DMS153 treated with DMSO at 0.1 percent for 48 hours (cell line): ENCODE data around the gene FASTKD3.
"Not testable (repeated sequence)": the region's sequence is repeated elsewhere in the genome, so short reads cannot be mapped to it uniquely, and the experiment has no call there.

Experiments used
- DNase-seq: peaks from one replicate; lab custom pipeline; 2025; ENCODE audit not compliant: unreplicated experiment; lab: John Stamatoyannopoulos, UW

Gene FASTKD3

GRCh38 chr5:7868773-7869473 is at the start of gene FASTKD3, which contains the start of gene MTRR:
FASTKD3 (minus strand) TSS chr5:7869031; CDS start chr5:7868083, 948 bp downstream.
MTRR (plus strand) TSS chr5:7869148; CDS start chr5:7870795, 1,647 bp downstream.
- peak; percentile 93 for DNase-seq

GRCh38 chr5:7917130-7918123 is 48.6 kb upstream of the FASTKD3 start:
- no peak for DNase-seq

- no peak for DNase-seq
Measured at GRCh38 chr5:7916171-7916804, 47.5 kb upstream of the FASTKD3 start.

- DNase-seq, result not testable (repeated sequence)
Measured at GRCh38 chr5:7911429-7911771, 42.6 kb upstream of the FASTKD3 start.

- no peak for DNase-seq
Measured at GRCh38 chr5:7910738-7911428, 42.1 kb upstream of the FASTKD3 start.

GRCh38 chr5:7908317-7908716 is 39.5 kb upstream of the FASTKD3 start:
- DNase-seq, result no peak

- no peak for DNase-seq
Measured at GRCh38 chr5:7907612-7908011, 38.8 kb upstream of the FASTKD3 start.

- DNase-seq, result no peak
Measured at GRCh38 chr5:7904170-7904569, 35.3 kb upstream of the FASTKD3 start.

- no peak for DNase-seq
Measured at GRCh38 chr5:7902666-7903625, 34.1 kb upstream of the FASTKD3 start.

- DNase-seq, result no peak
Measured at GRCh38 chr5:7902201-7902600, 33.4 kb upstream of the FASTKD3 start.

GRCh38 chr5:7897014-7897600 is 28.3 kb upstream of the FASTKD3 start:
- no peak for DNase-seq

- DNase-seq, result no peak
Measured at GRCh38 chr5:7894860-7895259, 26.0 kb upstream of the FASTKD3 start.

GRCh38 chr5:7894439-7894838 is 25.6 kb upstream of the FASTKD3 start:
- no peak for DNase-seq

- no peak for DNase-seq
Measured at GRCh38 chr5:7888901-7889300, 20.1 kb upstream of the FASTKD3 start.

GRCh38 chr5:7886849-7887475 is 18.1 kb upstream of the FASTKD3 start:
- DNase-seq, result peak; percentile 83

GRCh38 chr5:7884491-7885267 is 15.8 kb upstream of the FASTKD3 start:
- DNase-seq, result no peak

GRCh38 chr5:7882926-7883325 is 14.1 kb upstream of the FASTKD3 start:
- DNase-seq, result no peak

GRCh38 chr5:7881816-7882215 is 13.0 kb upstream of the FASTKD3 start:
- no peak for DNase-seq
